SK-N-SH treated with all-trans-retinoic acid at 6 μM for 48 hours (cell line): Measurements from ENCODE around the gene STYX.

Source experiments
- ATAC-seq: fragments of 200-7000 bp; cut with Tn5 transposase; 3 replicates; pipeline ENCODE4 v1.9.1; 2020; ENCODE audit warnings: mild to moderate bottlenecking, moderate library complexity
- CSDC2 ChIP-seq: fragments of 250-450 bp; sonication (Bioruptor Pico); IDR thresholded peaks from 2 replicates; pipeline ENCODE4 v1.5.0; 2020; ENCODE audit warnings: mild to moderate bottlenecking, moderate library complexity
- ISL1 ChIP-seq: fragments of 250-450 bp; sonication (Bioruptor Pico); IDR thresholded peaks from 2 replicates; pipeline ENCODE4 v2.1.2; 2022; ENCODE audit warnings: mild to moderate bottlenecking, moderate library complexity
- TF ChIP-seq, protein P1 (sequence below): fragments of 250-450 bp; sonication (Bioruptor Pico); IDR thresholded peaks from 2 replicates; pipeline ENCODE4 v1.5.1; 2020; ENCODE audit warnings: low read depth, mild to moderate bottlenecking, moderate library complexity
- TF ChIP-seq, protein P2 (sequence below): fragments of 250-450 bp; sonication (Bioruptor Pico); IDR thresholded peaks from 2 replicates; pipeline ENCODE4 v1.5.0; 2020; ENCODE audit warnings: mild to moderate bottlenecking, moderate library complexity

The STYX gene

DNA sequence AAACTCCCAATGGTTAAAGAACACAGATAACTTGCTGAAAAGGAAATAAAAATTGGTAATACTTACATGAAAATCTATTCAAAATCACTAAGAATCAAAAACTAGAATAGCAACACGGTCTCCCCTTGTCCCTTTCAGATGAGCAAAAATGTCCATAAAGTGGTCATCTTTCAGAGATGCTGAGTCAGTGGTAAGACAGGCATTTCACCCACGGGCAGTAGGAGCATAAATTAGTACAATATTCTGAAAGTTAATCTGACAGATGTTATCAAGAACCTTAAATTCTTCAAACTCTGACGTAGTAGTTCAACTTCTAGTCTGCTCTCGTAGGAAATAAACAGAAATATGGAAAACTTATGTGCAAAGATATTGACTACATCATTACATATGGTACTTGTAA lies 94.5 kb downstream of the STYX start:
- peak; percentile 53 for TF ChIP-seq ISL1 (CRISPR knock-in tag)
- TF ChIP-seq, protein P1, sequence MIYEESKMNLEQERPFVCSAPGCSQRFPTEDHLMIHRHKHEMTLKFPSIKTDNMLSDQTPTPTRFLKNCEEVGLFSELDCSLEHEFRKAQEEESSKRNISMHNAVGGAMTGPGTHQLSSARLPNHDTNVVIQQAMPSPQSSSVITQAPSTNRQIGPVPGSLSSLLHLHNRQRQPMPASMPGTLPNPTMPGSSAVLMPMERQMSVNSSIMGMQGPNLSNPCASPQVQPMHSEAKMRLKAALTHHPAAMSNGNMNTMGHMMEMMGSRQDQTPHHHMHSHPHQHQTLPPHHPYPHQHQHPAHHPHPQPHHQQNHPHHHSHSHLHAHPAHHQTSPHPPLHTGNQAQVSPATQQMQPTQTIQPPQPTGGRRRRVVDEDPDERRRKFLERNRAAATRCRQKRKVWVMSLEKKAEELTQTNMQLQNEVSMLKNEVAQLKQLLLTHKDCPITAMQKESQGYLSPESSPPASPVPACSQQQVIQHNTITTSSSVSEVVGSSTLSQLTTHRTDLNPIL (CRISPR knock-in tag), result peak; percentile 48; the same call in 1 of the 2 replicates
- TF ChIP-seq, protein P2, sequence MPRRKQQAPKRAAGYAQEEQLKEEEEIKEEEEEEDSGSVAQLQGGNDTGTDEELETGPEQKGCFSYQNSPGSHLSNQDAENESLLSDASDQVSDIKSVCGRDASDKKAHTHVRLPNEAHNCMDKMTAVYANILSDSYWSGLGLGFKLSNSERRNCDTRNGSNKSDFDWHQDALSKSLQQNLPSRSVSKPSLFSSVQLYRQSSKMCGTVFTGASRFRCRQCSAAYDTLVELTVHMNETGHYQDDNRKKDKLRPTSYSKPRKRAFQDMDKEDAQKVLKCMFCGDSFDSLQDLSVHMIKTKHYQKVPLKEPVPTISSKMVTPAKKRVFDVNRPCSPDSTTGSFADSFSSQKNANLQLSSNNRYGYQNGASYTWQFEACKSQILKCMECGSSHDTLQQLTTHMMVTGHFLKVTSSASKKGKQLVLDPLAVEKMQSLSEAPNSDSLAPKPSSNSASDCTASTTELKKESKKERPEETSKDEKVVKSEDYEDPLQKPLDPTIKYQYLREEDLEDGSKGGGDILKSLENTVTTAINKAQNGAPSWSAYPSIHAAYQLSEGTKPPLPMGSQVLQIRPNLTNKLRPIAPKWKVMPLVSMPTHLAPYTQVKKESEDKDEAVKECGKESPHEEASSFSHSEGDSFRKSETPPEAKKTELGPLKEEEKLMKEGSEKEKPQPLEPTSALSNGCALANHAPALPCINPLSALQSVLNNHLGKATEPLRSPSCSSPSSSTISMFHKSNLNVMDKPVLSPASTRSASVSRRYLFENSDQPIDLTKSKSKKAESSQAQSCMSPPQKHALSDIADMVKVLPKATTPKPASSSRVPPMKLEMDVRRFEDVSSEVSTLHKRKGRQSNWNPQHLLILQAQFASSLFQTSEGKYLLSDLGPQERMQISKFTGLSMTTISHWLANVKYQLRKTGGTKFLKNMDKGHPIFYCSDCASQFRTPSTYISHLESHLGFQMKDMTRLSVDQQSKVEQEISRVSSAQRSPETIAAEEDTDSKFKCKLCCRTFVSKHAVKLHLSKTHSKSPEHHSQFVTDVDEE, result peak; percentile 68; the same call in 1 of the 2 replicates
- no peak for TF ChIP-seq CSDC2 (CRISPR knock-in tag)
- ATAC-seq, result peak; percentile 83
